ENCODE results near the gene SLC1A3. TPM values are rescaled to one million over a fixed set of nuclear protein-coding genes. Genes with fewer than 3 reads are reported as not detected.
"Not testable (repeated sequence)": the region's sequence is repeated elsewhere in the genome, so short reads cannot be mapped to it uniquely, and the experiment has no call there.

Gene SLC1A3
- total RNA-seq (2014; rRNA removed; shearing (Covaris generic)), result 5.8 and 6.0 TPM in 2 replicates

- DNase-seq (ENCODE audit: low read depth), result peak; percentile 80
Observed at GRCh38 chr5:36606428-36607113, at the start of gene SLC1A3. Gene SLC1A3, plus strand, starts transcription at chr5:36606606. Its CDS starts 1,818 bp downstream, at chr5:36608424.

- no peak for DNase-seq (ENCODE audit: low read depth)
Observed at GRCh38 chr5:36558641-36559040, 47.8 kb upstream of the SLC1A3 start.

GRCh38 chr5:36561601-36562000 lies 44.8 kb upstream of the SLC1A3 start:
- no peak for DNase-seq (ENCODE audit: low read depth)

- peak; percentile 45 for DNase-seq (ENCODE audit: low read depth)
Observed at GRCh38 chr5:36569491-36569890, 36.9 kb upstream of the SLC1A3 start.

GRCh38 chr5:36570301-36571095 lies 35.9 kb upstream of the SLC1A3 start:
- peak; percentile 49 for DNase-seq (ENCODE audit: low read depth)

DNA sequence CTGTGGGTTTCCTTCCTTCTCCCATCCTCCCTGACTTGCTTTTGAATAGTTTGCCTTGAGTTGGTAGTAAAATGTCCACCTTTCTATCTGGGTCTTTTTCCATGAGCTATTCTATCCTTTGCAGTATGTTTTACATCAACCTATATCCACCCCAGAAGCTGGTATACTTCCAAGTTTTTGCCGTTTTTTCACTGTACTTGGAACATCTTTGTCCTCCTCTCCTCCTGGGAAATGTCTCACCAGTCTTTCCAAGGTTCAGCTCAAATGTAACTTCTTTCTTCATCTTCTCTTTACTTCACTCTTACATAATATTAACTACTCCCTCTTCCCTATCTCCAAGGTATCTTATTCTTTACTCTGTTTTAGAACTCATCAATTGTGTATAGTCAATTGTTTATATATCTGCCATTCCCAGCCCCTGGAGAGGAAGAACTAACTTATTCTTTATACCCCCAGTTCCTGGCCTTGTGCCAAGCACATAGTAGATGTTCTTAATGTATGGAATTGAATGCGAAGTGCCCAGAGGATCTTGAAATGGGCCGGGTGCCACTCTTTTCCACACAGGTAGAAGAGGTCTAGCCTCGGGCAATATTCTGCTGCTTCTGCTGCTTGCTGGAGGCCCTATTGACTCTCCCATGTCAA lies 34.9 kb upstream of the SLC1A3 start:
- no peak for DNase-seq (ENCODE audit: low read depth)

DNA sequence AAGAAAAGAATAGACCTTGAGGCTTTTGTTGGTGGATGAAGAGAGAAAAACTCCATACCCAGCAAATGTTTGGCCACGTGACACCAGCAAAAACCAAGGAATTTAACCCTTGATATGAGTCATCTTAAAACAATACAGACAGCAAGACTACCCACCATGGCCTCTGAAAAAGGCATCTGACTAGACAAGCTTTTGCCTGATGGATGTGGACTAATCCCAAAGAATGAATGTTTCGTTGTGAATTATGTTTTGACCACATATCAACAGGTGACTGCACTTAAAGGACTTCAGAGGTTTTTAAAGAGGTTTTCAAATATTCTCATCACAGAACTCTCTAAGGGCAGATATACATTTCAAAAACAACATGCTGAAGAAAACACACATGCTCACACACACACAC lies 33.0 kb upstream of the SLC1A3 start:
- DNase-seq (ENCODE audit: low read depth), result peak; percentile 80

DNA sequence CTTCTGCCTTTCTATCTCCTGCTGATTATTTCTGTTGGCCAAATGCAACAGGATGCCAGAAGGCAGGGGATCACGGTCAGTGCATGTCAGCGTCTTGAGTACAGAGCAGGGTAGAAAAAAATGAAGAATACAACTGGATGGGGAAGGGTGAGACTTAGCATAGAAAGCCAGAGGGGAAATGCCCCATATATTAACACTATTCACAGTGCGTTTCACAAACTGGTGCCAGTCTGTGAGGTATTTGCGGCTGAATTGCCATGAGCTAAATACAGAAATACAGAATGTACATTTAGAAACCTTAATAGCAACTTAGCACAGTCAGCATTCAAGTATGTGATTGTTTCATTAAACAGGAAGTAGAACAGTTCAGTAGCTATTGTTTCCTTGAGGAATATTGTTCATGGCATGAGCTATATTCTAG lies 31.0 kb upstream of the SLC1A3 start:
- peak; percentile 33 for DNase-seq (ENCODE audit: low read depth)

- no peak for DNase-seq (ENCODE audit: low read depth)
Observed at GRCh38 chr5:36576721-36577120, 29.7 kb upstream of the SLC1A3 start.

DNA sequence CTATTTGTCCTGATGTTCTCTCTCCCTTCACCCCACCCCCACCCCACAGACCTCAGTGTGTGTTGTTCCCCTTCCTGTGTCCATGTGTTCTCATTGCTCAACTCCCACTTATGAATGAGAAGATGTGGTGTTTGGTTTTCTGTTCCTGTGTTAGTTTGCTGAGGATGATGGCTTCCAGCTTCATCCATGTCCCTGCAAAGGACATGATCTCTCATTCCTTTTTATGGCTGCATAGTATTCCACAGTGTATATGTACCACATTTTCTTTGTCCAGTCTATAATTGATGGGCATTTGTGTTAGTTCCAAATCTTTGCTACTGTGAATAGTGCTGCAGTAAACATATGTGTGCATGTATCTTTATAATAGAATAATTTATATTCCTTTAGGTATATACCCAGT lies 26.5 kb upstream of the SLC1A3 start:
- DNase-seq (ENCODE audit: low read depth), result not testable (repeated sequence)

GRCh38 chr5:36581070-36581469 lies 25.3 kb upstream of the SLC1A3 start:
- no peak for DNase-seq (ENCODE audit: low read depth)

DNA sequence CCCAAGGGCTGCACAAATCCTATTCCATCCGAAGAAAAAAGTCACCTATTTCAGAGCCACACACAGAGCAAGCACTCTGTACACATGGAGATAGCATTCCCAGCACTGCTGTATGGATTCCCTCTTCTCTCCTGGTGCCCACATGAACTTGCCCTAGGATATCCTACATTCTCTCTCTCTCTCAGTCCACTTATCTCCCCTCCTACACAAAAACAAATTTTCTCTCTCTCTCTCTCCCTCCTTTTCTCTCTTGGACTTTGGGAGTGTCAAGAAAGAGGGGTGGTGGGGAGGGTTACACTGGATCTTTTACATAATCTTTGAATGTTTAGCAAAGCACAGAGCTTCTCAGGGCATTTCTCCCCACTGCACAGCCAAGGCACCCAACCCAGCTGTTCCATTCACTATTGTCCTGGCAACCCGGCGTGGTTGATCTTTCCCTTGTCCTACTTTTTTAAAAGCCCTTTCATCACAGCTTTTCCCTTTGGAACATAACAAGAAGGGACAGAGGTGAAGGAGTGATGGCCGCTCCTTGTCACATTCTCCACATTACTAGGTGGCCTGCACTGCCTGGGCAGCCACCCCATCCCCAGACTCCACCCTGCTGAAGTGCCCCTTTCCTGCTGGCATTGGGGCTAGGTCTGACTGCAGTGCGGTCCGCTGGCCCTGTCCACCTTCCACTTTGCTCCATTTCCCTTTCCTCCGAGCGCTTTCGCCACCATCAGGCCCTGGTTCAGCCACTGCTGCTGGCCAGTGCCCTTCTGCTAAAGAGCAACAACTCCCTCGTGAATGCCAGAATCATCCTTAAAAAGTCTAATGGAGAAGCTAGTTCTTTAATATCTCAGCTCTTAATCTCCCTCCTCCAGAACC lies 22.2 kb upstream of the SLC1A3 start:
- DNase-seq (ENCODE audit: low read depth), result no peak

DNA sequence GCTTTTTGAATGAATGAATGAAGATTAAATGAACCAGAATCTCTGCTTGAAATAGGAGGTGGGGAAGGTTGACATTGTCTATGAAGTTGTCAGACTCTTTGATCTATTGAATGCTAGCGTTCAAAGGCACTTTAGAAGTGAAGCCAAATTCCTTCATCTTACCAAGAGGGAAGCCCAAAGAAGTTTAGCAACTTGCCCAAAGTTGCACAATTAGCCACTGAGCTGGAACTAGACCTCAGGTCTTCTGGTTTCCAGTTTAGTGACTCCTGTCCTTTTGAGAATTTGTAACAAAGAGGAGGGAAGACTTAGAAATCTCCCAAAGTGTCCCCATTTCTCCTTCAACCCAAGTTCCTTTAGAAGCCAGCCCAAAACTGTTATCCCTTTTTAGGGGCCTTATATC lies 20.7 kb upstream of the SLC1A3 start:
- no peak for DNase-seq (ENCODE audit: low read depth)

DNA sequence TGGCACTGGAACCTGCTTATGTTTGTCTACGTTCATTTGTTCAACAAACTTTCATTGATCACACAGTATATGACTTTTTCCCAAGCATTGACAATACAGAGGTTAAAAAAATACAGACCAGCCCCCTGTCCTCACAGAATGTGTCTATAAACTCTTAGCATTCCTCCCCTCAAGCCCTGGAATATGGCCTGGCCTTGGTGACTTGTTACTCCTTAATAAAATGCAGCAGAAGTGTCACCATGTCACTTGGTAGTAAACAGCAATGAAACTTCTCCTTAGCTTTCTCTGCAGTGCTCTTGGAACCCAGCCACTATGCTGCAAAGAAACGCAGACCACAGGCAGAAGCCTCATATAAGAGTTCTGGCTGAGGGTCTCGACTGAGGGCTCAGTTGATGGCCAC lies 19.1 kb upstream of the SLC1A3 start:
- no peak for DNase-seq (ENCODE audit: low read depth)

GRCh38 chr5:36589735-36590134 lies 16.7 kb upstream of the SLC1A3 start:
- not testable (repeated sequence) for DNase-seq (ENCODE audit: low read depth)

DNA sequence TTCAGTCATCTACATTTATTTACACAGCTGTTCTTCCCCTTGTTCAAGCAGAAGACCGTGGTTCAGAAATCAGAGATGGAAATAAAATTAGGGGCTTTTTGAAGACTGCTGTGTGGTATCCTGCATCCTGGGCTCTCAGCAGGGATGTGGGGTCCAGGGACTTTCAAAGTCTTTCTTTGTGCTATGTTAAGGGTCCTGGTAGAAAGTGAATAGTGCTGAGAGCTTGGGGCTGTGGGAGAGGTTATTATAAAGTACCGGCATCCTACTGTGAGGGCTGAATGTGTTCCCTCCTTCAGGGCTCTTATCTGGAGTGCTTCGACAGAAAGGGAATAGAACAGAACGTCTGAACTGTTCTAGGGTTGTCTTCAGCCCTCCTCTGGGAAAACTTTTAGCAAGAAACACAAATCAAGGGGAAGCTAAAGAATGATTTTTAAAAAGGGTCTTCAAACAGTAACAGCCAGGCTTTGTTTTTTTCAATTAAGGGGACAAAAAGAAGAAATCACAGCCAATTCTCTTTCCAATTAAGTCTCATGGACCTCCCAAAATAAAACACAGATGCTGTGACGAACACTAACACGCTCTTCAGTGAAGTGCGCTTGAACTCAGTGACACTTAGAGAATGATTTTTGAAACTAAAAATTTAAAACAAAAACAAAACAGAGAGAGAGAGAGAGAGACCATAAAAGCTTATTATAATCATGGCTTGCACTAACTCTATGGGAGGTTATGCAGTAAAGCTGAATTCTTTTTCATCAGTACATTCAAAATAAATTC lies 15.7 kb upstream of the SLC1A3 start:
- DNase-seq (ENCODE audit: low read depth), result no peak

- DNase-seq (ENCODE audit: low read depth), result no peak
Observed at GRCh38 chr5:36593867-36594266, 12.5 kb upstream of the SLC1A3 start.

GRCh38 chr5:36596247-36596646 lies 10.2 kb upstream of the SLC1A3 start:
- no peak for DNase-seq (ENCODE audit: low read depth)

- no peak for DNase-seq (ENCODE audit: low read depth)
Observed at GRCh38 chr5:36596756-36597155, 9.7 kb upstream of the SLC1A3 start.

DNA sequence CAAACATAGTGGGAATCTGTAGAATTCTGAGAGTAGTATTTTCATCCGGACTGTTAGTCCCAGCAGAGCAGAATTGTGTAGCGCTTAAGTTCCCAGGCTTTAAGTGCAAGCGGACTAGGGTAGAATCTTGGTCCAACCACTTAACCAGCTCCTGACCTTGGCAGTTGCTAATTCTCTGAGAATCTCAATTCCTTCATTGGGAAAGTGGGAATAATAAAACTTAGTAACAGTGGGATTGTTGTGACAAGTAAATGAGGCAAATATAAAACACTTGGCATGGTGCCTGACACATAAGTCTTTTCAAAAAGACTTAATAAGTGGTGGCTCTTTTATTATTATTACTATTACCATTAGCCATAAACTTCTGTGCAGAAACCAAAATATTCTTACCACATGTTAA lies 8.4 kb upstream of the SLC1A3 start:
- DNase-seq (ENCODE audit: low read depth), result no peak

All from Daoy (cell line).